Left lung (tissue), 10 donors: Measurements from ENCODE around the gene RPP14. TPM values are rescaled to one million over a fixed set of nuclear protein-coding genes. Genes with fewer than 3 reads are reported as not detected.

Experiments used
- ATAC-seq: fragments of 200-7000 bp; cut with Tn5 transposase; one replicate; pipeline ENCODE4 v1.9.1; 2020; ENCODE audit warnings: moderate library complexity
- DNase-seq, 4 donors: peaks; one replicate each; pipeline ENCODE4 v3.0.0-alpha.2; 2013 to 2020
- H3K27ac ChIP-seq, 2 donors: fragments of 200-600 bp; sonication (generic) in 1 of 2; one replicate each; pipeline versions ENCODE4 v1.5.0 to v1.8.0; 2020 to 2021
- H3K27me3 ChIP-seq, 2 donors: fragments of 200-600 bp; sonication (generic) in 1 of 2; one replicate each; pipeline versions ENCODE4 v1.5.0 to v1.8.0; 2020 to 2021
- H3K36me3 ChIP-seq, 2 donors: fragments of 200-600 bp; sonication (generic) in 1 of 2; one replicate each; pipeline versions ENCODE4 v1.5.0 to v1.8.0; 2020 to 2021
- H3K4me1 ChIP-seq, 2 donors: fragments of 200-600 bp; one replicate each; pipeline ENCODE4 v1.8.0; 2021
- H3K4me3 ChIP-seq, 2 donors: fragments of 200-600 bp; sonication (generic) in 1 of 2; one replicate each; pipeline versions ENCODE4 v1.5.0 to v1.8.0; 2020 to 2021; ENCODE audit warnings: mild to moderate bottlenecking in 1 of 2
- H3K9me3 ChIP-seq, 2 donors: fragments of 200-600 bp; sonication (generic) in 1 of 2; one replicate each; pipeline versions ENCODE4 v1.5.0 to v1.8.0; 2020 to 2021
- CTCF ChIP-seq, 2 donors: fragments of 200-600 bp; sonication (generic) in 1 of 2; IDR thresholded peaks; one replicate each; pipeline versions ENCODE4 v1.5.0 to v1.8.0; 2021; ENCODE audit warnings: antibody characterized with exemption in 2 of 2
- intact Hi-C, 2 donors: fragments of 100-400 bp; cut with DNase I; formaldehyde crosslinking; loops; one replicate each; pipeline versions ENCODE4 v1.11.2 to v1.14.2; 2022
- polyA plus RNA-seq, 6 donors: library from polyadenylated mRNA; unstranded; fragments of 120-200 nt; gene quantifications; one replicate each; pipeline ENCODE4 v1.2.1, GENCODE V29; 2013; ENCODE audit not compliant: insufficient read length in 6 of 6
- total RNA-seq, 2 donors: library from RNA; stranded (reverse); fragmentation: NEBNext Ultra II Directional; extraction: Animal tissue kit (Norgen Biotek cat#: 25700); gene quantifications; one replicate each; pipeline ENCODE4 v1.2.1, GENCODE V29; 2021
- donor health status: DM: no; HTN: yes; CAD: no.
- donor health status: DM: no; HTN: no; CAD: no.

RPP14 gene
- total and polyA plus RNA-seq, 8 donors: 12.7 to 21.5 (median 19.1) TPM

- Histone ChIP-seq H3K27ac (peak overlapping the region in 1 of 2 donors; percentile 80), H3K36me3 (no peaks in the 10 kb centered on the region), H3K27me3 (no peaks in the 10 kb centered on the region), H3K4me1 (peaks cover 0 to 70% of the 10 kb centered on the region in 2 donors), H3K9me3 (no peaks in the 10 kb centered on the region), H3K4me3 (no peak overlapping the region)
- no peak for TF ChIP-seq CTCF (IDR thresholded peaks at IDR 0.05)
- intact Hi-C loops: no loop called here
- no peak for DNase-seq
- ATAC-seq: peak; percentile 61
Measured at GRCh38 chr3:58350627-58351013, 44.6 kb downstream of the RPP14 start.

DNA sequence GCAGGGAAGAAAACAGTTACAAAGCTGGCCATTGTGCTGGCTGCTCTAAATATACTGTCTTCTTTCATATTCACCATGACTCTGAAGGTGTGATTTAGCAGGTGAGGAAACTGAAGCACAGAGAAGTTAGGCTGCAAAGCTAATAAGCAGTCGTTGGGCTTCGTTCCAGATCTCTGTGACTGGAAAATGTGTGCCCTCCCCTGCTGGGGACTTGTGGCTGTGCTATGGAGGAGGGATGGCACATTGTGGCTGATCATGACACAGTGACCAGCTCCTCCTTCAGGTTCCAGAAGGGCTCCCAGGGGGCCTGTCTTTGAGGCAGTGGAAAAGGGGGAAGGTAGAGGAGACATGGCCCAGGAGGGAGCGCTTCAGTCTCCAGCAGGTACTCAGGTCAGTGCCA is 45.9 kb downstream of the RPP14 start:
- TF ChIP-seq CTCF (IDR thresholded peaks at IDR 0.05): no peak
- Histone ChIP-seq H3K27me3 (no peaks in the 10 kb centered on the region), H3K4me1 (peaks cover 0 to 83% of the 10 kb centered on the region in 2 donors), H3K27ac (peak overlapping the region in 1 of 2 donors; percentile 6), H3K36me3 (no peaks in the 10 kb centered on the region), H3K4me3 (no peak overlapping the region), H3K9me3 (no peaks in the 10 kb centered on the region)
- ATAC-seq (no peak), DNase-seq (no peak)
- intact Hi-C loops: no loop called here

- no peak for ATAC-seq
- Histone ChIP-seq H3K36me3 (no peaks in the 10 kb centered on the region), H3K27me3 (no peaks in the 10 kb centered on the region), H3K27ac (no peak overlapping the region), H3K9me3 (no peaks in the 10 kb centered on the region), H3K4me3 (no peak overlapping the region), H3K4me1 (peaks cover 0 to 87% of the 10 kb centered on the region in 2 donors)
- intact Hi-C loops: no loop called here
- TF ChIP-seq CTCF (IDR thresholded peaks at IDR 0.05): no peak
- DNase-seq: no peak
Measured at GRCh38 chr3:58352626-58353025, 46.6 kb downstream of the RPP14 start.

GRCh38 chr3:58353722-58354553 is 47.9 kb downstream of the RPP14 start:
- Histone ChIP-seq H3K4me3 (no peak overlapping the region), H3K27ac (peak overlapping the region in 1 of 2 donors; percentile 78), H3K36me3 (no peaks in the 10 kb centered on the region), H3K27me3 (no peaks in the 10 kb centered on the region), H3K4me1 (peaks cover 0 to 79% of the 10 kb centered on the region in 2 donors), H3K9me3 (no peaks in the 10 kb centered on the region)
- no peak for TF ChIP-seq CTCF (IDR thresholded peaks at IDR 0.05)
- ATAC-seq (peak; percentile 57), DNase-seq (peak in 1 of 4 donors; percentile 9)
- intact Hi-C loops: no loop called here

GRCh38 chr3:58355179-58355578 is 49.1 kb downstream of the RPP14 start:
- intact Hi-C loops: no loop called here
- ATAC-seq (peak; percentile 13), DNase-seq (no peak)
- no peaks in the 10 kb centered on the region for H3K27me3 ChIP-seq
- H3K9me3 ChIP-seq: no peaks in the 10 kb centered on the region
- TF ChIP-seq CTCF (IDR thresholded peaks at IDR 0.05): no peak
- H3K4me1 ChIP-seq: peaks cover 0 to 67% of the 10 kb centered on the region in 2 donors
- H3K36me3 ChIP-seq: no peaks in the 10 kb centered on the region
- no peak overlapping the region for H3K4me3 ChIP-seq
- H3K27ac ChIP-seq: peak overlapping the region in 1 of 2 donors; percentile 78
